K562 (cell line): ENCODE results near the gene ISYNA1. TPM values are rescaled to one million over a fixed set of nuclear protein-coding genes. Genes with fewer than 3 reads are reported as not detected.
A peak's percentile ranks its signal among the peaks of the same experiment; 100 is the strongest.

Experiments used
- CBX3 ChIP-seq, 2 experiments: IDR thresholded peaks; 1 replicate in 1 of 2; 2 replicates in 1 of 2; pipeline ENCODE4 v1.6.1; 2012; ENCODE audit warnings: inconsistent platforms in 2 of 2, low read length in 2 of 2, borderline replicate concordance in 1 of 2, control low read depth in 1 of 2
- CCNT2 ChIP-seq: IDR thresholded peaks from 2 replicates; pipeline ENCODE4 v1.6.1; 2011; ENCODE audit warnings: borderline replicate concordance, low read depth, mild to moderate bottlenecking, moderate library complexity, mixed read lengths, low read length; ENCODE audit not compliant: insufficient read length; ENCODE audit errors: extremely low read depth
- ELK3 ChIP-seq: fragments of 450-650 bp; formaldehyde crosslinking; IDR thresholded peaks from 2 replicates; pipeline ENCODE4 v1.4.0; 2020; ENCODE audit warnings: mild to moderate bottlenecking
- ERF ChIP-seq: fragments of 450-650 bp; formaldehyde crosslinking; IDR thresholded peaks from 2 replicates; pipeline ENCODE4 v1.4.0; 2020; ENCODE audit warnings: mild to moderate bottlenecking, mixed read lengths
- FOSL1 ChIP-seq: fragments of 200-800 bp; sonication (Bioruptor generic); conservative IDR thresholded peaks from 2 replicates; pipeline ENCODE4 v1.6.1; 2016; ENCODE audit warnings: missing genetic modification characterization, missing compliant biosample characterization
- GATAD2B ChIP-seq: fragments of 450-650 bp; IDR thresholded peaks from 2 replicates; pipeline ENCODE4 v1.6.1; 2017; ENCODE audit warnings: mild to moderate bottlenecking, borderline replicate concordance
- HDAC8 ChIP-seq: fragments of 450-650 bp; IDR thresholded peaks from 2 replicates; pipeline ENCODE4 v1.6.1; 2016; ENCODE audit warnings: mild to moderate bottlenecking, missing genetic modification characterization, moderate library complexity, missing compliant biosample characterization
- KDM5B ChIP-seq: fragments of 200-600 bp; sonication (generic); IDR thresholded peaks from 2 replicates; pipeline ENCODE4 v1.6.1; 2012; ENCODE audit warnings: low read depth, mild to moderate bottlenecking, moderate library complexity, low read length, control low read depth, inconsistent platforms; ENCODE audit not compliant: insufficient replicate concordance
- MAFF ChIP-seq: IDR thresholded peaks from 2 replicates; pipeline ENCODE4 v1.6.1; 2012; ENCODE audit warnings: low read length, improper control_type of control experiment
- MCM3 ChIP-seq: fragments of 450-650 bp; IDR thresholded peaks from 2 replicates; pipeline ENCODE4 v1.6.1; 2016
- MTA1 ChIP-seq: fragments of 450-650 bp; IDR thresholded peaks from 2 replicates; pipeline ENCODE4 v1.6.1; 2017; ENCODE audit warnings: borderline replicate concordance
- MYBL2 ChIP-seq, 2 experiments: fragments of 450-650 bp in 1 of 2; sonication (generic) in 1 of 2; formaldehyde crosslinking in 1 of 2; IDR thresholded peaks; 2 replicates each; pipeline versions ENCODE4 v1.6.1 to v1.8.1; 2017 to 2022; ENCODE audit warnings: borderline replicate concordance in 1 of 2, inconsistent platforms in 1 of 2, low read depth in 1 of 2, mild to moderate bottlenecking in 1 of 2, missing genetic modification reagents in 1 of 2, moderate library complexity in 1 of 2
- MYNN ChIP-seq, 2 experiments: sonication (generic); formaldehyde crosslinking in 1 of 2; IDR thresholded peaks; 2 replicates each; pipeline versions ENCODE4 v1.5.0 to v1.6.1; 2016 to 2020; ENCODE audit warnings: antibody characterized with exemption in 1 of 2, missing genetic modification reagents in 1 of 2
- NFIC ChIP-seq: fragments of 450-650 bp; IDR thresholded peaks from 2 replicates; pipeline ENCODE4 v1.6.1; 2017; ENCODE audit warnings: mild to moderate bottlenecking, inconsistent platforms
- NR3C1 ChIP-seq: sonication (generic); formaldehyde crosslinking; IDR thresholded peaks from 2 replicates; pipeline ENCODE4 v1.8.1; 2022; ENCODE audit warnings: missing genetic modification reagents
- NR4A1 ChIP-seq, 2 experiments: fragments of 250-450 bp in 1 of 2; fragments of 450-650 bp in 1 of 2; sonication (Bioruptor Pico) in 1 of 2; IDR thresholded peaks; 2 replicates each; pipeline versions ENCODE4 v1.4.0 to v1.6.1; 2016 to 2020; ENCODE audit warnings: mild to moderate bottlenecking in 2 of 2, missing compliant biosample characterization in 1 of 2, missing genetic modification characterization in 1 of 2, moderate library complexity in 1 of 2
- PHB2 ChIP-seq: fragments of 450-650 bp; IDR thresholded peaks from 2 replicates; pipeline ENCODE4 v1.6.1; 2017; ENCODE audit warnings: low read depth
- POLR3G ChIP-seq: IDR thresholded peaks from 2 replicates; pipeline ENCODE4 v1.6.1; 2011; ENCODE audit not compliant: insufficient read length, insufficient replicate concordance; ENCODE audit errors: extremely low read depth
- RBM17 ChIP-seq: fragments of 200-400 bp; formaldehyde crosslinking; IDR thresholded peaks from 2 replicates; pipeline ENCODE4 v1.6.1; 2017; ENCODE audit warnings: low read depth, mild to moderate bottlenecking, low read length, borderline replicate concordance
- SRSF7 ChIP-seq: fragments of 200-400 bp; formaldehyde crosslinking; optimal IDR thresholded peaks from 2 replicates; pipeline ENCODE3; 2017; ENCODE audit warnings: mild to moderate bottlenecking, low read depth, low read length
- TCF7L2 ChIP-seq: fragments of 150-350 bp; IDR thresholded peaks from 2 replicates; pipeline ENCODE4 v1.6.1; 2016; ENCODE audit warnings: low read depth, mild to moderate bottlenecking, low read length, moderate library complexity
- ZC3H4 ChIP-seq: sonication (generic); formaldehyde crosslinking; IDR thresholded peaks from 2 replicates; pipeline ENCODE4 v1.9.0; 2021; ENCODE audit warnings: missing genetic modification reagents, borderline replicate concordance
- ZNF121 ChIP-seq: sonication (generic); formaldehyde crosslinking; conservative IDR thresholded peaks from 2 replicates; pipeline ENCODE4 v1.8.0; 2022; ENCODE audit warnings: missing genetic modification reagents
- ZNF165 ChIP-seq: fragments of 250-450 bp; sonication (Bioruptor Pico); IDR thresholded peaks from 2 replicates; pipeline ENCODE4 v1.4.0; 2020; ENCODE audit warnings: borderline replicate concordance
- ZNF75A ChIP-seq: fragments of 450-650 bp; formaldehyde crosslinking; IDR thresholded peaks from 2 replicates; pipeline ENCODE4 v1.4.0; 2020; ENCODE audit warnings: mild to moderate bottlenecking
- polyA plus RNA-seq, 8 experiments: library from polyadenylated mRNA; depleted of rRNA in 4 of 8; stranded (reverse) in 5 of 8; unstranded in 3 of 8; fragments of >200 nt; fragmentation: Nextera tagmentation in 2 of 8; fragmentation: Illumina TruSeq in 1 of 8; extraction: Ambion mirVana in 2 of 8; extraction: Trizol in 1 of 8; gene quantifications; 2 replicates each; pipeline versions ENCODE4 v1.2.1 to v1.2.3, GENCODE V29; 2011 to 2014; ENCODE audit warnings: inconsistent platforms in 1 of 8, missing spikeins in 1 of 8
- total RNA-seq, 7 experiments: library from RNA; depleted of rRNA in 6 of 7; stranded (reverse); fragments of >200 nt in 6 of 7; fragmentation: Illumina TruSeq in 2 of 7; extraction: Trizol in 2 of 7; gene quantifications; 2 replicates each; pipeline versions ENCODE4 v1.2.1 to v1.2.3, GENCODE V29; 2011 to 2021; ENCODE audit warnings: low replicate concordance in 1 of 7
- TF ChIP-seq, protein P1 (sequence below): sonication (generic); formaldehyde crosslinking; IDR thresholded peaks from 2 replicates; pipeline ENCODE4 v1.8.1; 2023; ENCODE audit warnings: mild to moderate bottlenecking, missing genetic modification reagents

ISYNA1 gene
- total and polyA plus RNA-seq, 9 of the 15 experiments (the other 6 are each of a cell fraction or from before 2014, with no cell fraction given), result 21.8 to 460 (median 93.2) TPM

DNA sequence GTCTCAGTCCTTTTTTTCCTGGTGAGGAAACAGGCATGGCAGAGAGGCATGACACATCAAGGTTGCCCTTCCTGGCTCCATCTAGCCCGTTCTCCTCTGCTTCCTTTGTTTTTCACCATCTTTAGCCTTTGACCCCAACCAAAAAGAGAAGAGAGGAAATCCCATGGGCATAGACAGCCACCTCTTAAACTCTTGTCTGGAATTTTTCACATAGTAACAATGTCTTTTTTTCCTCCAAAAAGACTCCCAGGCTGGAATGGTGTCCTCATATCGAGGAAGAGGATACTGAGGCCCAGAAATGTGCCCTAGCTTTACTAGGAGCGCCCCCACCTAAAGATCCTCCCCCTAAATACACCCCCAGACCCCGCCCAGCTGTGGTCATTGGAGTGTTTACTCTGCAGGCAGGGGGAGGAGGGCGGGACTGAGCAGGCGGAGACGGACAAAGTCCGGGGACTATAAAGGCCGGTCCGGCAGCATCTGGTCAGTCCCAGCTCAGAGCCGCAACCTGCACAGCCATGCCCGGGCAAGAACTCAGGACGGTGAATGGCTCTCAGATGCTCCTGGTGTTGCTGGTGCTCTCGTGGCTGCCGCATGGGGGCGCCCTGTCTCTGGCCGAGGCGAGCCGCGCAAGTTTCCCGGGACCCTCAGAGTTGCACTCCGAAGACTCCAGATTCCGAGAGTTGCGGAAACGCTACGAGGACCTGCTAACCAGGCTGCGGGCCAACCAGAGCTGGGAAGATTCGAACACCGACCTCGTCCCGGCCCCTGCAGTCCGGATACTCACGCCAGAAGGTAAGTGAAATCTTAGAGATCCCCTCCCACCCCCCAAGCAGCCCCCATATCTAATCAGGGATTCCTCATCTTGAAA is 52.0 kb downstream of the ISYNA1 start, which contains the start of gene GDF15 (continued):
- no peak for TF ChIP-seq ELK3 (CRISPR knock-in tag)
- TF ChIP-seq FOSL1 (tag), result peak; percentile 49
- TF ChIP-seq CCNT2, result peak; percentile 90
- peak; percentile 89; the same call in 1 of the 2 replicates for TF ChIP-seq GATAD2B
- TF ChIP-seq, protein P1, sequence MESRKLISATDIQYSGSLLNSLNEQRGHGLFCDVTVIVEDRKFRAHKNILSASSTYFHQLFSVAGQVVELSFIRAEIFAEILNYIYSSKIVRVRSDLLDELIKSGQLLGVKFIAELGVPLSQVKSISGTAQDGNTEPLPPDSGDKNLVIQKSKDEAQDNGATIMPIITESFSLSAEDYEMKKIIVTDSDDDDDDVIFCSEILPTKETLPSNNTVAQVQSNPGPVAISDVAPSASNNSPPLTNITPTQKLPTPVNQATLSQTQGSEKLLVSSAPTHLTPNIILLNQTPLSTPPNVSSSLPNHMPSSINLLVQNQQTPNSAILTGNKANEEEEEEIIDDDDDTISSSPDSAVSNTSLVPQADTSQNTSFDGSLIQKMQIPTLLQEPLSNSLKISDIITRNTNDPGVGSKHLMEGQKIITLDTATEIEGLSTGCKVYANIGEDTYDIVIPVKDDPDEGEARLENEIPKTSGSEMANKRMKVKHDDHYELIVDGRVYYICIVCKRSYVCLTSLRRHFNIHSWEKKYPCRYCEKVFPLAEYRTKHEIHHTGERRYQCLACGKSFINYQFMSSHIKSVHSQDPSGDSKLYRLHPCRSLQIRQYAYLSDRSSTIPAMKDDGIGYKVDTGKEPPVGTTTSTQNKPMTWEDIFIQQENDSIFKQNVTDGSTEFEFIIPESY (CRISPR knock-in tag), result peak; percentile 35
- no peak for TF ChIP-seq SRSF7
- TF ChIP-seq ERF (CRISPR knock-in tag), result 0 out of 2 replicates have a peak, but pooled peaks have one; percentile 48
- TF ChIP-seq RBM17, result no peak
- TF ChIP-seq POLR3G, result no peak
- TF ChIP-seq MCM3, result no peak
- TF ChIP-seq MAFF, result no peak
- no peak for TF ChIP-seq ZNF165 (CRISPR knock-in tag)
- TF ChIP-seq CBX3 (IDR thresholded peaks at IDR 0.05; ENCODE audit: borderline replicate concordance in 1 of 2, low read length in 2 of 2), result peak in 1 of 2 experiments; percentile 93; a peak in 2 of 3 replicates
- TF ChIP-seq MYNN (IDR thresholded peaks at IDR 0.05), result peak; percentile 82
- no peak for TF ChIP-seq MYNN (CRISPR knock-in tag; IDR thresholded peaks at IDR 0.05)
- TF ChIP-seq PHB2, result no peak
- TF ChIP-seq NR3C1 (CRISPR knock-in tag), result no peak
- no peak for TF ChIP-seq HDAC8 (tag)
- TF ChIP-seq TCF7L2, result no peak
- no peak for TF ChIP-seq ZNF121 (CRISPR knock-in tag)
- no peak for TF ChIP-seq MYBL2 (IDR thresholded peaks at IDR 0.05; ENCODE audit: low read depth)
- no peak for TF ChIP-seq MYBL2 (CRISPR knock-in tag; IDR thresholded peaks at IDR 0.05; ENCODE audit: borderline replicate concordance)
- no peak for TF ChIP-seq ZC3H4 (CRISPR knock-in tag)
- TF ChIP-seq MTA1, result peak; percentile 36; the same call in 1 of the 2 replicates
- no peak for TF ChIP-seq NR4A1 (CRISPR knock-in tag; IDR thresholded peaks at IDR 0.05)
- TF ChIP-seq NR4A1 (tag; IDR thresholded peaks at IDR 0.05), result no peak
- TF ChIP-seq NFIC, result peak; percentile 80
- no peak for TF ChIP-seq ZNF75A (CRISPR knock-in tag)
- peak; percentile 100 for TF ChIP-seq KDM5B
